MM.1S (cell line): ENCODE results near the gene ELMO1.

Source experiments
- DNase-seq: peaks from one replicate; pipeline ENCODE4 v3.0.0-alpha.2; 2015
- H2AFZ ChIP-seq: fragments of 300-600 bp; sonication (generic); 2 replicates; pipeline ENCODE4 v1.6.0; 2016; ENCODE audit warnings: antibody characterized with exemption, low read length
- H3F3A ChIP-seq: fragments of 300-600 bp; sonication (generic); 2 replicates; pipeline ENCODE4 v1.6.1; 2016; ENCODE audit warnings: mild to moderate bottlenecking, antibody characterized with exemption, low read length, moderate library complexity, mixed read lengths; ENCODE audit not compliant: insufficient read depth
- H3K27ac ChIP-seq: fragments of 300-600 bp; sonication (generic); 2 replicates; pipeline ENCODE4 v1.5.1; 2016; ENCODE audit warnings: mild to moderate bottlenecking, low read length
- H3K27me3 ChIP-seq: fragments of 300-600 bp; sonication (generic); replicated peaks from 2 replicates; pipeline ENCODE4 v1.6.0; 2016; ENCODE audit warnings: low read length; ENCODE audit not compliant: insufficient read depth
- H3K36me3 ChIP-seq: fragments of 300-600 bp; sonication (generic); replicated peaks from 2 replicates; pipeline ENCODE4 v1.6.1; 2016; ENCODE audit warnings: mild to moderate bottlenecking, low read length, mixed read lengths; ENCODE audit not compliant: insufficient read depth
- H3K4me1 ChIP-seq: fragments of 300-600 bp; sonication (generic); 2 replicates; pipeline ENCODE4 v1.6.1; 2016; ENCODE audit warnings: low read length, mixed read lengths
- H3K4me2 ChIP-seq: fragments of 300-600 bp; sonication (generic); 2 replicates; pipeline ENCODE4 v1.6.0; 2016; ENCODE audit warnings: low read depth, low read length
- H3K4me3 ChIP-seq: fragments of 300-600 bp; sonication (generic); 2 replicates; pipeline ENCODE4 v1.5.1; 2016; ENCODE audit warnings: low read length, mixed read lengths
- H3K79me2 ChIP-seq: fragments of 300-600 bp; sonication (generic); 2 replicates; pipeline ENCODE4 v1.6.1; 2016; ENCODE audit warnings: mixed run types, low read length, mixed read lengths
- H3K9ac ChIP-seq: fragments of 300-600 bp; sonication (generic); 2 replicates; pipeline ENCODE4 v1.6.1; 2016; ENCODE audit warnings: low read length, mixed read lengths
- H3K9me2 ChIP-seq: fragments of 300-600 bp; sonication (generic); replicated peaks from 2 replicates; pipeline ENCODE4 v1.6.1; 2016; ENCODE audit warnings: mild to moderate bottlenecking, low read length, mixed read lengths; ENCODE audit not compliant: insufficient read depth
- H3K9me3 ChIP-seq: fragments of 300-600 bp; sonication (generic); replicated peaks from 2 replicates; pipeline ENCODE4 v1.6.1; 2016; ENCODE audit warnings: mild to moderate bottlenecking, low read length, mixed read lengths; ENCODE audit not compliant: insufficient read depth
- H4K20me1 ChIP-seq: fragments of 300-600 bp; sonication (generic); 2 replicates; pipeline ENCODE4 v1.6.1; 2016; ENCODE audit warnings: mild to moderate bottlenecking, low read length, moderate library complexity, mixed read lengths; ENCODE audit not compliant: insufficient read depth
- CTCF ChIP-seq: fragments of 300-600 bp; sonication (generic); IDR thresholded peaks from 2 replicates; pipeline ENCODE4 v1.5.1; 2016; ENCODE audit warnings: antibody characterized with exemption, low read length, mixed read lengths
- EZH2 ChIP-seq: fragments of 300-600 bp; sonication (generic); optimal IDR thresholded peaks from 2 replicates; pipeline ENCODE3; 2017; ENCODE audit warnings: low read depth, mild to moderate bottlenecking, antibody characterized with exemption, low read length, mixed read lengths
- EZH2phosphoT487 ChIP-seq: fragments of 300-600 bp; sonication (generic); IDR thresholded peaks from 2 replicates; pipeline ENCODE4 v1.6.1; 2018; ENCODE audit warnings: antibody characterized with exemption, low read length

The ELMO1 gene

GRCh38 chr7:37484426-37485073 is 35.9 kb upstream of the ELMO1 start:
- Histone ChIP-seq H4K20me1 (no peaks in the 10 kb centered on the region), H3K9me2 (no peaks in the 10 kb centered on the region), H3K36me3 (no peaks in the 10 kb centered on the region), H3K27me3 (no peaks in the 10 kb centered on the region), H3K9me3 (no peaks in the 10 kb centered on the region), H3K4me1 (peaks cover 4% of the 10 kb centered on the region; the same call in 1 of the 2 replicates), H2AFZ (no peak overlapping the region), H3K9ac (no peak overlapping the region), H3K79me2 (no peaks in the 10 kb centered on the region), H3K4me2 (no peak overlapping the region), H3K4me3 (no peak overlapping the region), H3K27ac (no peak overlapping the region), H3F3A (no peaks in the 10 kb centered on the region)
- TF ChIP-seq EZH2phosphoT487, result no peak
- TF ChIP-seq EZH2, result no peak
- no peak for TF ChIP-seq CTCF
- DNase-seq, result no peak

- Histone ChIP-seq H4K20me1 (no peaks in the 10 kb centered on the region), H3K27ac (no peak overlapping the region), H3K4me3 (no peak overlapping the region), H3K27me3 (no peaks in the 10 kb centered on the region), H3K9ac (no peak overlapping the region), H3K4me1 (peaks cover 4% of the 10 kb centered on the region; the same call in 1 of the 2 replicates), H3K9me3 (no peaks in the 10 kb centered on the region), H3K9me2 (no peaks in the 10 kb centered on the region), H2AFZ (no peak overlapping the region), H3K4me2 (no peak overlapping the region), H3F3A (no peaks in the 10 kb centered on the region), H3K79me2 (no peaks in the 10 kb centered on the region), H3K36me3 (no peaks in the 10 kb centered on the region)
- TF ChIP-seq CTCF (no peak), EZH2 (no peak), EZH2phosphoT487 (no peak)
- no peak for DNase-seq
Observed at GRCh38 chr7:37483627-37484026, 35.0 kb upstream of the ELMO1 start.

- Histone ChIP-seq H4K20me1 (no peaks in the 10 kb centered on the region), H3F3A (no peaks in the 10 kb centered on the region), H3K36me3 (no peaks in the 10 kb centered on the region), H3K9me3 (no peaks in the 10 kb centered on the region), H3K27ac (no peak overlapping the region), H3K27me3 (no peaks in the 10 kb centered on the region), H3K79me2 (no peaks in the 10 kb centered on the region), H3K4me1 (no peaks in the 10 kb centered on the region), H2AFZ (no peak overlapping the region), H3K4me3 (no peak overlapping the region), H3K9ac (no peak overlapping the region), H3K4me2 (no peak overlapping the region), H3K9me2 (no peaks in the 10 kb centered on the region)
- TF ChIP-seq EZH2phosphoT487 (no peak), EZH2 (no peak), CTCF (no peak)
- DNase-seq, result no peak
Observed at GRCh38 chr7:37482953-37483352, 34.3 kb upstream of the ELMO1 start.
